Measurements from ENCODE around the gene TSHZ1. TPM values are rescaled to one million over a fixed set of nuclear protein-coding genes. Genes with fewer than 3 reads are reported as not detected.

Gene TSHZ1
- polyA plus RNA-seq, 3 donors = 29.3 to 35.3 (median 34.5) TPM

DNA sequence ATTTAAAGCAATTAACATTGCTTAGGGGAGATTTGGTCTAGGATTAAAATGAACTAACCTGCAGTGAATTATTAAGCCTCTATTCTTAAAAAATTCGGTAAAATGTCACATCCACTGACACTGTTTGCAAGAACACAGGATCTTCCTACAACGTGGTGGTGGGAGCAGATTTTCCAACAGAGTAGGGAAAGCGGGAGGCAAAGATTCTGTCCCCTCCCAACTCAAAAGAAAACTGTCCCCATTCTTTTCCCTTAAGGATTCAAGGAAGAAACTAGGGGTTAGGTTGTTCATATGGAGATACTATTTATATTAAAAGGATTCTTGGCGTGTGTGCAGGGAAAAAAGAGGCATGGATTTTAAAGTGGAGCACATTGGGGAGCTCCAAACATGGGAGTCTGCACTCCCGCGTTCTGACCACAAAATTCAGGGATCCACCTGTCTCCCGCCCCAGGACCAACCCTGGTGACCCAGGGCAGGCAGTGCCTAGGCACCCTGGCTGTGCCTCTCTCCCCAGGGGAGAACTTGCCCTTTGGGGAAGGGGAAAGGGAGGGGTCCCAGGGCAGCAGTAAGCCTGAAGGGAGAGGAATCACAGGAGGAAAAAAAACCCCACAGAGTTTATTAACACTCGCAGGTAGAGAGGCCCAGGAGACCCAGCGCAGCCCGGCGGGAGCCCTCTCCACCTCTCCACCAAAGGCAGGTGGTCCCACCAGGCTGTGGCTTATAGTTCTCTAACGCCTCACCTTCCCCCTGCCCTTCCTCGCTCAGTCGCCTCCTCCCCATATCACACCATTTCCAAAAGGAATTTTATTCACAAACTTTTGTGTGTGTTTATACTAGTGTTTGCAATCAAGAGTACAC, 3.9 kb upstream of the TSHZ1 start:
- no peak for DNase-seq (ENCODE audit: low read depth in 3 of 3, low spot score in 2 of 3)

GRCh38 chr18:75207310-75208154, 3.1 kb upstream of the TSHZ1 start:
- DNase-seq (ENCODE audit: low read depth in 3 of 3, low spot score in 2 of 3) = no peak

DNA sequence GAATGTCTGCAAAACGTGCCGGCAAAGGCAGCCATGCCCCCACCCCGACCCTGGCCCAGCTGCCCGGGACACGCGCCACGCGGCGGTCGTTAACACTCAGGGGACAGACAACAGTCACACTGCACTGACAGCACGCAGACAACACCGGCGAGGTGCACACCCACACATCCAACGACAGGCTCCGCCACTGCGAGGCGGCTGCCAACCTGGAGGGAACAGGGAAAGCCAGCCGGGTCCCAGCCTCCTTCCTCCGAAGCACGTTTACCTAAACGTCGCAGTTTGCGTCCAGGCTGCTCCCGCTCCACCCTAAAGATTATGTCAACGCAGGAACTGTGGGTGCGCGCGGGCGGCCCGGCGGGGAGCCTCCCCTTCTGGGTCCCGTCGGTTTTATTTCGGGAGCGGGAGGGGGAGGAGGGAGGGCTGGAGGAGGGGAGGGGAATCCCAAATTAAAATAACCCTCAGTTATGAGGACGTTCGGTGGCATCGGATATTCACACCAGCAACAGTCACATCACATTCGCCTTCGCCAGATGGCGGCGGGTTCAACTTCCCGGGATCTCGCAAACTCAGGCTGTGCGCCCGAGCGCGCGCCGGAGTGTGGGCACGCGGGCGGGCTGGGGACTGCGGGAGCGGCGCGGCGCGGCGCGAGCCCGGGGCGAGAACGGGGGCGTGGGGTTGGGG, 2.3 kb upstream of the TSHZ1 start:
- DNase-seq (ENCODE audit: low read depth in 3 of 3, low spot score in 2 of 3) = no peak

- DNase-seq (ENCODE audit: low read depth in 3 of 3, low spot score in 2 of 3) = no peak
These were observed 1.8 kb upstream of the TSHZ1 start for GRCh38 chr18:75208836-75209128.

DNA sequence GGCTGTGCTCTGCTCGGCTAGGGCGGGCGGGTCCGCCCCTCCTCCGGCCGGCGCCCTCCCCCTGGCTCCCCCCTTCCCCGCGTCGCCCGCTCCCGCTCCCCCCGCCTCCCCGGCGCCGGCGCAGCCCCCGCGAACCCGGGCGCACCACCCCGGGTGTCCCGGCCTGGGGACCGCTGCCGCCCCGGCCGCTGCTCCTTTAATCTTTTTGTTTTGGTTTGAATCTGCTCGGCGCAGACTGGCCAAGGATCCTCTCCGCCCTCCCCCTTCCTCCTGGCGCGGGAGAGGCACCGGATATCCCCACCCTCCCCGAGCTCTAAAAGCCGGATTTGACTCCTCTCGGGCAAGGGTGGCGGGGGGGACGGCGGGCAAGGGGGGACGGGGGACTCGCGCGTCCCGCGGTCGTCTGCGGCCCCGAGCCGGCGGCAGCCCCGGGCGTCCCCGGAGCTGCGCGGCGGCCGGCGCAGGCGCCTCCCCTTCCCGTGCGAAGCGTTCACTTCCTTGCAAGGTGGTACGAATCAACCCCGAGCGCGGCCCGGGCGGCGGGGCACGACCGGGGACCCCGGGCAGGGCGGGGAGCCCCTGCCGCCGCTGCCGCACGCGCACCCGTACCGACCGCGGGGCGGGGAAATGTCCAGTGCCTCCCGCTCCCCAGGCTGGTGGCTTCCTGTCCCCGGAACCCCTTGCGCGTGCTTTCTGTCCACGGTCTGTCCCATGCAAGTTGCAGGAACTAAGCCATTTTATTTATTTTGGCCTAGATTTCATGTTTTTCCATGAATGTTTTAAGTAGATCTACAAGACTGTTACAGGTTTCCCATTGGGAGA, 1.3 kb upstream of the TSHZ1 start, which contains the start of gene PTGR3:
PTGR3 (minus strand) TSS at position 11 of the 822 bp plus-strand sequence. CDS start 81 bp downstream, outside the sequence.
- DNase-seq (ENCODE audit: low read depth in 3 of 3, low spot score in 2 of 3) = no peak

GRCh38 chr18:75209951-75210258, 692 bp upstream of the TSHZ1 start:
- no peak for DNase-seq (ENCODE audit: low read depth in 3 of 3, low spot score in 2 of 3)

DNA sequence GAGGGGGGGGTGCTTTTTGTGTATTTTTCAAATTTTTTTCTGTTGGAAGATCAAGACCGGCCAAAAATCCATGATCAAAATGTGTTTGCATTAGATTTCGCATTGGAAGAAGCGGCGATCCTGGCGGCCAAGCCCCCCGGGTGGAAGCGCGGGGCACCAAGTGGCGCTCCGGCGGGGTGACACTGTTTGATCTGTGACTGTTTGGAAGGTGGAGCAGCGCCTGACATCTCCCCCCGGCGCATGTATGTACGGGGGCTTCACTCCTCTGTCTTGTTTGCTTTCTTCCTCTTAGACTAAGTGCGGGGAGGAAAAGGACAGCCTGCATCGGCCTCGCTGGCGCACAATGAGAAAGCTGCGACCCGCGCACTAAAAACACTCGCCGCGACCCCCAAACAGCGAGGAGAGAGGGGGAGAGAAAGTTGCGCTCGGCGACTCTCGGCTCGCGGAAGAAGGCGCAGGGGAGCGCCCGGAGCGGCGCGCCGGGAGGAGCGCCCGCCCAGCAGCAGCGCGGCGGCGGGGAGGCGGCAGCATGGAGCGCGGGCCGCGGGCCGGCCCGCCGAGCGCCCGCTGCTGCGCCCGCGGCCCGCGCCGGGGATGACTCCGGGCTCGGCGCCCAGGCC, 515 bp downstream of the TSHZ1 start:
- no peak for DNase-seq (ENCODE audit: low read depth in 3 of 3, low spot score in 2 of 3)

DNA sequence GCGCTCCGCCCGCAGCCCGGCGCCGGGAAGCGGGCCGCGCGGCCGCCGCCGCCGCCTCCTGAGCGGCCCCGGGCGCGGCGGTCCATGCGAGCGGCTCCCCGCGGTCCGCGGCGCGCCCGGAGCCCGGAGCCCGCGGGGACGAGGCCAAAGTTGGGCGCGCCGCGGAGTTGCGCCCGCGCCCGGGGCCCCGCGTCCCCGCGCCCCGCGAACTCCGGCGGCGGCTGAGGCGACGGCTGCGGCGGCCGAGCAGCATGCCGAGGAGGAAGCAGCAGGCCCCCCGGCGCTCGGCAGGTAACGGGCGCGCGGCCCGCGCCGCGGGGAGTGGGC, 992 bp downstream of the TSHZ1 start:
- no peak for DNase-seq (ENCODE audit: low read depth in 3 of 3, low spot score in 2 of 3)

GRCh38 chr18:75211953-75212750, 1.6 kb downstream of the TSHZ1 start:
- no peak for DNase-seq (ENCODE audit: low read depth in 3 of 3, low spot score in 2 of 3)

- no peak for DNase-seq (ENCODE audit: low read depth in 3 of 3, low spot score in 2 of 3)
These were observed 2.1 kb downstream of the TSHZ1 start for GRCh38 chr18:75212751-75213090.

DNA sequence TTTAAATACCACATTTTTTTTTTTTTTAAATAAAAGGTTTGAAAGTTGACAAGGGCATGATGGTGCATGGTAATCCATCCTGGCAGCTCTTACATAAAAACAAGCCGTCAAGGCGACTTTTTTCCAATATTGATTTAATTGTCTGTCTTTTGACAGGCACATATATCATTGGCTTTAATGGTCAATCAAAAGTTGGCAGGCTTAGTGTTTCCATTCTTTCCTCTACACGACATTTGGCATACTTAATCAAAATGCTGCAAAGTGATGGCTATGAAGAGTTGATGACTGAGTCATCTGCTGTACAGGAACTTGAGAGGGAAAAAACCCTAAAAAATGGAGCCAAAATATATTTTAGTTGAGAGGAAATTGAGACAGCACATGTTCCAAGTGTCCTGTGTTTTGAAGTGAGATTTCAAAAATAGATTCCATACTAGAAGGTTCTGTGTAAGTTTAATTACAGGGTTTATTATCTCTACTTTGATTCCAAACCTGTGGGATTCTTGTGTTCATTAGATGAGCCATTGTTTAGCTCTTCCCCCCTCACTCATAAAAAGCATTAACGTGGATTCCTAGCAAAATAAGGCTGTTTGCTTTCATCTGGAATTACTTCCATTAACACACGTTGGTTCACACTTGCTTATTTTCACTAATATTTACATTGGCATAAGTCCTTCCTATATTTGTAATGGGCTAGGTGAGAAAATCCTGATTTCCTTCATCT, 3.2 kb downstream of the TSHZ1 start:
- no peak for DNase-seq (ENCODE audit: low read depth in 3 of 3, low spot score in 2 of 3)

GRCh38 chr18:75214332-75214690, 3.7 kb downstream of the TSHZ1 start:
- DNase-seq (ENCODE audit: low read depth in 3 of 3, low spot score in 2 of 3) = no peak

- no peak for DNase-seq (ENCODE audit: low read depth in 3 of 3, low spot score in 2 of 3)
These were observed 4.3 kb downstream of the TSHZ1 start for GRCh38 chr18:75214766-75215510.

DNA sequence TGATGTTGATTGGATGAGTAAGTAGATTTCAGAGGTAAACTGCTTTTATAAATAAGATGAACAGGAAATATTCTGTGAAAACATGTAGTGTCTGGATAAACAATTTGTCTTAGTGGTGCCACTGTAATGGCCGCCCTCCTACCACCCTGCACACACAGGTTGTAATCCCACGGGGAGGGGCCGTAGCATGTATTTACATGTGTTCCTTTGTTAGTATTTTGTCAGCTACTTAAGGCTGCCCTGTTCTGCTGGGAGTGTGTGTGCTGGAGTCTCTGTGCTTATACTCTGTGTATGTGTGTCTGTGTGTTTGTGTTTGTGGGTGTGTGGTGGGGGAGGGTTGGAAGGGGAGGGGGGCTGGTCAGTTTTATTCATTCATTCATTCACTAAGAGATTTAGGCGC, 5.1 kb downstream of the TSHZ1 start:
- DNase-seq (ENCODE audit: low read depth in 3 of 3, low spot score in 2 of 3) = no peak

DNA sequence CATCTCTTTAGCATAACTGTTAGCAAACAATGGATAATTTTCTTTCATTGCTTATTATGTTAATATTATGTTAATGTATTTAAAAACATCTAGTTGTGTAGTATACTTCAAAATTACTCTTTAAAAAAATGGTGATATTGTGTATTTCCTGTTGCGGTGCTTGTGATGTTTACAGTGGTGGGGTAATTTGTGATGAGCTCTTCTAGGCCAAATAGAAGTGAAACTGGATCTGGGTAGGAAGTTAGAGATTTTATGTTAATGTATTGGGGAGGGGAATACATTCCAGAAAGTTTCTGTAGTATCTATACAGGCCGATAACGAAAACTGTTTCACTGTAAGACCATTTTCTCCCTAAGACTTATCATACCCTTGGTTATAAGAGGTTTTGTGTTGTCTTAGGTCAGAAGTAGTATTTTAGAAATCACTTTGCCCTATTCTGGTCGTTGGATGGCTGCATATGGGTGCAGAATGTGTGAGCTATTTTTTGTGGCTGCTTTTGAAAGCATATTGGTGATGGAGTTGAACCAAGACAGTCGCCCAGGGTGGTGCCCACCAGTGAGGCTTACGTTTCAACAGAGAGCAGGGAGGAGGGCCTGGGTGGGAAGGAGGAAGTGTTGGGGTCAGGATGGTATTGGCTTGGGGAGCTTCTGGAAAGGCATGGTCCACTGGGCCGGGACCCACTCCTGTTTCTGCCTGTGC, 5.8 kb downstream of the TSHZ1 start:
- no peak for DNase-seq (ENCODE audit: low read depth in 3 of 3, low spot score in 2 of 3)

DNA sequence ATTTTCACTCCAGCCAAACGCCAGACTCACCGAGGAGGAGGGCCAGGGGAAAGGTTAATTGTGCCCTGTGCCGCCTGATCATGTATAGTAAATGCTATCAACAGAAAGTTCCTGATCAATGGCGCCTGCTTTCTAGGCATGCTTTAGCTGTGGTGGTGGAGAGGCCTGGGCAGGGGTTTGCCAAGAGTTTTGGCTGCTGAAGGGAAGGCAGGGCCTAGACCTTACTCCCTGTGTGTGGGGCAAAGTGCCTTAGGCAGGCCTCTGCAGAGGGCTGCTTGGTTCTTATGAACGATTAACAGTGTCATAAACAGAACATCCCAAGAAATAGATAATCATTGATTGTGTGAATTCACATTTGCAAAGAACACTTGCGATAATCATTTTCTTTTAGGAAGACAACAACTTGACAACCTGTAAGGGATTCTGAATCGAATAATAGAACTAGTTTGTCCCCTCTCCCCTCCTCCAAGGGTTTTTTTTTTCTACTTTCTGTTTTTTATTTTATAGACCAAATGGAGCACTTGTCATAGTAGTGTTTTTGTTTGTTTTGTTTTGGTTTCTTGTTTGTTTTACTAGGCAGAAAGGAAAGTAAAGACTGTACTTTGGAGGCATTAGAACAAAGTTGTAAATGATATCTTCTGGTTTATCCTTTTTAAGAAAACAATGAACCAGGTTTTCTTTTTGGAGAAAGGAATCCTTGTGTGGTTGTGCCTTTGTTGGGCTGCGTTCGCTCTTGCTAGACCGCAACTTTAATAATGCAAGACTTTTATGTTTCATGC, 6.5 kb downstream of the TSHZ1 start:
- no peak for DNase-seq (ENCODE audit: low read depth in 3 of 3, low spot score in 2 of 3)

Measured in right renal cortex interstitium (tissue), 3 donors.